ENCODE measurements around the gene PTGDR2.

Gene PTGDR2

DNA sequence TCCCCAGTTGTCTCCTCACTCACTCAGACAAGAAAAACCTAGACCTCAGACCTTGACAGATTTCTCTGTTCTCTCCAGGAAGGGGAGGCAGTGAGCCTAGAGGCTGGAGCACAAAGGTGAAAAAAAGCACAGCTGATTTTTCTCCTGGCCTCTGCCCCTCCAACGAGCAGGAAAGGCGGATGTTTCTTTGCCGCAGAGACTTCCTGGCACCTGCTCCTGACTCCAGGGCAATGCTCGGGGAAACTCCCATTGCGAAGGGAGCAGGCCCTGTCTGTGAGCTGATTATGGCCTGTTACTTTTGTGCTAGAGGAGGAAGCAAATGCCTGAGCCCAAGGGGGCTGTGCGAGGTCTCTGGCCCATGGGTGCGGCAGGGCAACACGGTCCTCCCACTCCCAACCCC is 45.2 kb downstream of the PTGDR2 start:
- TF ChIP-seq, protein P1, sequence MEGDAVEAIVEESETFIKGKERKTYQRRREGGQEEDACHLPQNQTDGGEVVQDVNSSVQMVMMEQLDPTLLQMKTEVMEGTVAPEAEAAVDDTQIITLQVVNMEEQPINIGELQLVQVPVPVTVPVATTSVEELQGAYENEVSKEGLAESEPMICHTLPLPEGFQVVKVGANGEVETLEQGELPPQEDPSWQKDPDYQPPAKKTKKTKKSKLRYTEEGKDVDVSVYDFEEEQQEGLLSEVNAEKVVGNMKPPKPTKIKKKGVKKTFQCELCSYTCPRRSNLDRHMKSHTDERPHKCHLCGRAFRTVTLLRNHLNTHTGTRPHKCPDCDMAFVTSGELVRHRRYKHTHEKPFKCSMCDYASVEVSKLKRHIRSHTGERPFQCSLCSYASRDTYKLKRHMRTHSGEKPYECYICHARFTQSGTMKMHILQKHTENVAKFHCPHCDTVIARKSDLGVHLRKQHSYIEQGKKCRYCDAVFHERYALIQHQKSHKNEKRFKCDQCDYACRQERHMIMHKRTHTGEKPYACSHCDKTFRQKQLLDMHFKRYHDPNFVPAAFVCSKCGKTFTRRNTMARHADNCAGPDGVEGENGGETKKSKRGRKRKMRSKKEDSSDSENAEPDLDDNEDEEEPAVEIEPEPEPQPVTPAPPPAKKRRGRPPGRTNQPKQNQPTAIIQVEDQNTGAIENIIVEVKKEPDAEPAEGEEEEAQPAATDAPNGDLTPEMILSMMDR (IDR thresholded peaks at IDR 0.05; ENCODE audit: low read depth, low read length): no peak
- H3K4me3 ChIP-seq (ENCODE audit: low read depth, low read length): no peak overlapping the region

DNA sequence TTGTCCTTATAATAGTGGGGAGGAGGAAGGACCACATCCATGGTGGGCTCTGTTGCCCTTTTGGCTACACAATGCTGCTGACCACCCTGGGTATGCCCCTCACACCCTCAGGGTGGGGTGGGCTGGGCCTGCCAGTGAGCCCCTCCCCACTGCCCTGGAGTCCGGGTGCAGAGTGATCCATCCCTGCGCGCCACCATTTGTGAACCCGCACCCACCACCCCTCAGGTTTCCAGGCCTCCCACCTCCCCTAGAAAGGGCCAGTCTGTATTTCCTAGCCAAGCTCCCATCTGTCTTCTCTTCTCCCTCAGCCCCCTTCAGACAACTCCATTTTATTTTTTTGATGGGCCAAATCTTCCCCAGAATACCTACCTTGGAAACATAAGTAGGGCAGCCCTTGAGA is 45.6 kb downstream of the PTGDR2 start:
- no peak overlapping the region for H3K4me3 ChIP-seq (ENCODE audit: low read depth, low read length)
- TF ChIP-seq, protein P1 (IDR thresholded peaks at IDR 0.05; ENCODE audit: low read depth, low read length): no peak

- TF ChIP-seq, protein P1 (IDR thresholded peaks at IDR 0.05; ENCODE audit: low read depth, low read length): no peak
- H3K4me3 ChIP-seq (ENCODE audit: low read depth, low read length): no peak overlapping the region
Observed at GRCh38 chr11:60809691-60810090, 46.1 kb downstream of the PTGDR2 start.

DNA sequence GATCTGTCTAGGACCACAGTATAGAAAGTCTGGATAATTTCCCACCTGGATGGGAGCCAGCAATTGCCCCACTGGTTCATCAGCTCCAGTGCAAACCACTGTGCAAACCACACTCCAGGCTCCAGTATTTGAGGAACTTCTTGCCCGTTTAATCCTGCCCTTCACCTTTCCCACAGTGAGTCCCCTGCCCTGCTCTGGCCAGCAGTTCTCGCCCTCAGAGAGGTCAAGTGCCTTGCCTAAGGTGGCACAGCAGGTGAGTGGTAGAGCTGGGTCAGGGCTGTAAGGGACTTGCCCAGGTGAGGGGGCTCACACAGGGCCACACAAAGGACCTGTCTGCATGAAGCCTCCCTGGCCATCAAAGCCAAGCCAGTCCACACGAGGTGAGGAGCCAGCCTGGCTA is 46.5 kb downstream of the PTGDR2 start:
- no peak overlapping the region for H3K4me3 ChIP-seq (ENCODE audit: low read depth, low read length)
- TF ChIP-seq, protein P1 (IDR thresholded peaks at IDR 0.05; ENCODE audit: low read depth, low read length): no peak

DNA sequence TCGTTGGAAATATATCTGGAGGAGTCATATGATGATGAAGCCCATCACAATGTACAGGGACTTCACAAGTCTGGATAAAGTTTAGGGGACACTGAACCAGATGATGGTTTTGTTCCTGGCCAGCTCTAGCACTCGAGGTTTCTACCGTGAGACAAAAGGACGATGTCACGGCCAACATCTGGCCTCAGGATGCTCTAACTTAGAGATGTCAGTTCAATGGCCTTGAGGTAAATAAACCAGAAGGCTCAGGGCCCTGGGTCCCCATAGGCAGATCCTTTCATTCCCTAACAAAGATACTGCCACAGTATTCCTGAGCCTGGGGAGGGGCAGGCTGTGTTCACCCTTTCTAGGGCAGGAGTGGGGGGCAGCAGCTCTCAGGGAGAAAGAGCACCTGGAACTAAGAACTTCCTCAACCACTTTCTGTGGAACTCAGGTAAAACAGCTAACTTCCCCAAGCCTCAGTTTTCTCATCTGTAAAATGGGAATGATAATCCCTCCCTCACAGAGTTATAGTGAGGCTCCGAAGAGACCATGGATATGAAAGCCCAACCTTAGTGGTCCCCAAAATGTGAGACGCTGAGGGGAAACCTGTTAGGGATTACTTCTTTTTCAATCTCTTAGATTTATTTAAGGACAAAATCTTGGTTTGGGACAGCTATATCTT is 52.3 kb downstream of the PTGDR2 start:
- H3K4me3 ChIP-seq (ENCODE audit: low read depth, low read length): no peak overlapping the region
- TF ChIP-seq, protein P1 (IDR thresholded peaks at IDR 0.05; ENCODE audit: low read depth, low read length): no peak

DNA sequence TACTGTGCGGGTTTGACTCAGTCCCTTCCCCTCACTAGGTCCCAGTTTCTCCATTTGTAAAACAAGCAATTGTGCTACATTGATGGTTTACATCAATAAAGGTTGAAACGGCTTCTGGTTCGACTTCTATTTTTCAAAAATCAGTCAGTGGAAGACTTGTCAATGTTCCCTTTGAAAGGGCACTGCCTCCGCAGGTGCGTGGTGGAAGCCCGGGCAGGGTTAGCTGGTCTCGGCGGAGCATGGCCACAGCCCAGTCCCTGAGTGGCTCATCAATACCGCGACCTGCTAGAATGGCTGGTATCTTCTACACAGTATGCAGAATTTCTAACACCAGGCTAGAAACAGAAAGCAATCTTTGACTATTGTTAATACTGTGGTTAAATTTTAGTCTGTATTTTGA is 54.6 kb downstream of the PTGDR2 start:
- TF ChIP-seq, protein P1 (IDR thresholded peaks at IDR 0.05; ENCODE audit: low read depth, low read length): no peak

More for the DNA sequence above, 54.6 kb downstream of the PTGDR2 start:
- no peak overlapping the region for H3K4me3 ChIP-seq (ENCODE audit: low read depth, low read length)

Measured in WI38 (cell line).